Spleen (tissue), 7 donors: Measurements from ENCODE around the gene RBM38.

ENCODE experiments used
- POLR2A ChIP-seq, 3 donors: fragments of 450-650 bp; IDR thresholded peaks; one replicate each; pipeline ENCODE4 v1.5.1; 2017; ENCODE audit warnings: antibody characterized with exemption in 3 of 3, mild to moderate bottlenecking in 1 of 3
- TF ChIP-seq, protein P1 (sequence below), 11 experiments: fragments of 200-600 bp in 7 of 11; fragments of 450-650 bp in 4 of 11; sonication (generic) in 4 of 11; IDR thresholded peaks in 8 of 11; conservative IDR thresholded peaks in 3 of 11; 1 replicate in 7 of 11; 2 replicates in 4 of 11; pipeline versions ENCODE4 v1.4.0 to v1.8.0; 2016 to 2021; ENCODE audit warnings: antibody characterized with exemption in 11 of 11, inconsistent platforms in 4 of 11, mild to moderate bottlenecking in 1 of 11
- donor health status: DM: no; HTN: no; CAD: no; lungs with moderate emphysema.
- donor health status: DM: no; HTN: no; CAD: no.
- donor health status: DM: no; HTN: no; CAD: no.

DNA sequence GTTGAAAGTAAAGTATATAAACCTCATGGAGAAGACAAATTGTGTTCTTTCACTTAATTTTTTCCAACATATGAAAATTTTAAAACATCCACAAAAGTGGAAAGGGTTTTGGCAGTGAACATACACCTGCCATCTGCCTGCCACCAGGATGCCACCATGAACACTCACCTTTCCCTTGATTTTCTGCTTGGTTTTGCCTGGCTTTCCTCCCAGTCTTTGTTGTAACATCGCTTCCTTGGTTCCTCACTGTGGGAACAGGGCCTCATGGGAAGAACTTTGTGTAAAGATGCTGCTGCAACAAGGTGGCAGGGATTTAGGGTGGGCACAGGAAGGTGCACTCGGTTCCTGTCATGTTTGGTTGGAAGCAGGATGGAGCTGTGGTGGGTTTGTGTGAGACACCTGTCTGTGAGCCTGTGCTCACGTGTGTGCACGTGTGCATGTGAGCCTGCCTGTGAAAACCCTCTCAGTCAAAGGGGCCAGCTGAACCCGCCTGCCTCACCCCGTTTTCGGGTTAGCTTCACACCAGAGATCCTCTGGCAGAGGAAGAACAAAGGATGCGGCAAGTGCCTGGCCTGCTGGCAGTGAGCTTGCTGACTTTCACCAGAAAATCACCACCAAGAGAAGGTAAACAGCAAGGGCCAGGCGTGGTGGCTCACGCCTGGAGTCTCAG is 11.0 kb upstream of the RBM38 start:
- TF ChIP-seq POLR2A (IDR thresholded peaks at IDR 0.05) = no peak
- TF ChIP-seq, protein P1, sequence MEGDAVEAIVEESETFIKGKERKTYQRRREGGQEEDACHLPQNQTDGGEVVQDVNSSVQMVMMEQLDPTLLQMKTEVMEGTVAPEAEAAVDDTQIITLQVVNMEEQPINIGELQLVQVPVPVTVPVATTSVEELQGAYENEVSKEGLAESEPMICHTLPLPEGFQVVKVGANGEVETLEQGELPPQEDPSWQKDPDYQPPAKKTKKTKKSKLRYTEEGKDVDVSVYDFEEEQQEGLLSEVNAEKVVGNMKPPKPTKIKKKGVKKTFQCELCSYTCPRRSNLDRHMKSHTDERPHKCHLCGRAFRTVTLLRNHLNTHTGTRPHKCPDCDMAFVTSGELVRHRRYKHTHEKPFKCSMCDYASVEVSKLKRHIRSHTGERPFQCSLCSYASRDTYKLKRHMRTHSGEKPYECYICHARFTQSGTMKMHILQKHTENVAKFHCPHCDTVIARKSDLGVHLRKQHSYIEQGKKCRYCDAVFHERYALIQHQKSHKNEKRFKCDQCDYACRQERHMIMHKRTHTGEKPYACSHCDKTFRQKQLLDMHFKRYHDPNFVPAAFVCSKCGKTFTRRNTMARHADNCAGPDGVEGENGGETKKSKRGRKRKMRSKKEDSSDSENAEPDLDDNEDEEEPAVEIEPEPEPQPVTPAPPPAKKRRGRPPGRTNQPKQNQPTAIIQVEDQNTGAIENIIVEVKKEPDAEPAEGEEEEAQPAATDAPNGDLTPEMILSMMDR (IDR thresholded peaks at IDR 0.05 in 8 of 11, conservative IDR thresholded peaks at IDR 0.05 in 3 of 11) = no peak
